22Rv1 (cell line): Measurements from ENCODE around the gene AHRR.

Experiments
- CTCF ChIP-seq: fragments of 450-650 bp; IDR thresholded peaks from 2 replicates; pipeline ENCODE4 v1.5.1; 2017; ENCODE audit warnings: mild to moderate bottlenecking
- ZFX ChIP-seq: fragments of 450-650 bp; IDR thresholded peaks from 2 replicates; pipeline ENCODE4 v1.6.1; 2017; ENCODE audit warnings: antibody characterized with exemption, borderline replicate concordance

DNA sequence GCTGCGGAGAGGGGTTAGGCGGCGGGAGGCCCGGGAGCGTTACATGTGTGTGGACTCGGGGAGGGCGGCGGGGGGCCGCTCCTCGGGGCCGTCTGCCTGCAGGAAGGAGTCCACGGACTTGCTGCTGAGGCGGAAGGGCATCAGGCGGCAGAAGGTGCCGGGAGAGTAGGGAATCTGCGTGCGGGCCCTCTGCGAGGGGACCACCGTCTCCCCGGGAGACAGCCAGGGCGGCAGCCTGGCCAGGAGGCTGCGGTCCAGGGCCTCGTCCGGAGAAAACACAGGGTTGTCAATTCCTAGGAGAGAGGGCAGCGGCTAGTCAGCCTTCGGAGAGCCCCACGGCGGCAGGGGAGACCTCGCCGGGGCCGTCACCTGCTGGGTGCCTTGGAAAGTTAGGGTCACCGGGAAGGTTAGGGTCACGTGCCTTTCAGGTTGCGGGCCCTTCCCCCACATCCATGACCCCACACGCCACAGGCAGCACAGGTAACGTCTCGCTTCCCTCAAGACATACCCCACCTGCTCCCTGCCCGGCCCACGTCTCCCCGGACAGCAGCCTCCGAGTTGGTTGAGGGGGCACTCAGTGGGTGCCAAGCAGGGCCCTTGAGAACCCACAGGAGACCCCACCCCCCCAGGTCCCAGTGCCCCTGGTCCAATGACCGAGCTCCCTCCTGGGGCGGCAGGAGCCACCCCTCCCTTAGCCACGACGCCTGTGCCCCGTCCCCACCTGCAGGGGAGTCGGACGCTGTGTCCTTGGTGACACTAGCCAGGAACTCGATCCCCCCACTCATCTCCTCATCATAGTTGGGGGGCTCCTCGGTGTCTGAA, 153.5 kb downstream of the AHRR start:
- TF ChIP-seq CTCF = no peak
- no peak for TF ChIP-seq ZFX
